Naive thymus-derived CD4-positive, alpha-beta T cell (primary cell): Measurements from ENCODE around the gene PARD3B. TPM values are rescaled to one million over a fixed set of nuclear protein-coding genes. Genes with fewer than 3 reads are reported as not detected.

Experiments
- ATAC-seq: fragments of 150-1000 bp; cut with Tn5 transposase; 2 replicates; pipeline ENCODE4 v1.10.0; 2021; ENCODE audit warnings: mild to moderate bottlenecking, moderate library complexity
- CTCF ChIA-PET: fragments of 350-600 bp; sonication (Branson Sonifier 250); formaldehyde crosslinking; loops from one replicate; lab custom pipeline; 2021; ENCODE audit warnings: antibody characterized with exemption; lab: Charles Lee
- POLR2A ChIA-PET: fragments of 350-600 bp; sonication (Branson Sonifier 250); formaldehyde crosslinking; loops from one replicate; lab custom pipeline; 2021; ENCODE audit warnings: antibody characterized with exemption, inconsistent platforms; lab: Charles Lee
- DNase-seq, 9 donors: peaks; one replicate each; pipeline versions ENCODE4 v3.0.0 to v3.0.0-alpha.2; 2020 to 2022; ENCODE audit warnings: mixed read lengths in 1 of 9
- H3K27ac ChIP-seq: one replicate; pipeline ENCODE4 v1.7.0; 2013; ENCODE audit warnings: mild to moderate bottlenecking, low read depth, low read length, moderate library complexity
- H3K27me3 ChIP-seq, 2 donors: one replicate each; pipeline ENCODE4 v1.7.0; 2013; ENCODE audit warnings: low read length in 2 of 2, mild to moderate bottlenecking in 2 of 2, moderate library complexity in 2 of 2; ENCODE audit not compliant: control insufficient read depth in 2 of 2, insufficient read depth in 2 of 2
- H3K36me3 ChIP-seq, 3 experiments: 1 replicate in 2 of 3; 2 replicates in 1 of 3; pipeline ENCODE4 v1.7.0; 2013; ENCODE audit warnings: low read length in 3 of 3, mild to moderate bottlenecking in 3 of 3, moderate library complexity in 1 of 3; ENCODE audit not compliant: insufficient read depth in 3 of 3, control insufficient read depth in 2 of 3
- H3K4me1 ChIP-seq, 2 donors: one replicate each; pipeline ENCODE4 v1.7.0; 2013; ENCODE audit warnings: low read length in 2 of 2, mild to moderate bottlenecking in 2 of 2, moderate library complexity in 1 of 2; ENCODE audit not compliant: control insufficient read depth in 2 of 2, insufficient read depth in 2 of 2
- H3K4me3 ChIP-seq: 2 replicates; pipeline ENCODE4 v1.7.0; 2013; ENCODE audit warnings: mild to moderate bottlenecking, low read length
- H3K9me3 ChIP-seq, 3 experiments: 1 replicate in 2 of 3; 2 replicates in 1 of 3; pipeline ENCODE4 v1.7.0; 2013; ENCODE audit warnings: low read length in 3 of 3; ENCODE audit not compliant: control insufficient read depth in 2 of 3
- H3K27ac Mint-ChIP-seq, 9 donors: one replicate each; pipeline ENCODE4 v1.8.0; 2020 to 2022; ENCODE audit warnings: mixed read lengths in 9 of 9, mild to moderate bottlenecking in 8 of 9, moderate library complexity in 5 of 9, inconsistent platforms in 2 of 9
- H3K27me3 Mint-ChIP-seq, 5 donors: one replicate each; pipeline ENCODE4 v1.8.0; 2021 to 2022; ENCODE audit warnings: mixed read lengths in 5 of 5, mild to moderate bottlenecking in 1 of 5
- H3K36me3 Mint-ChIP-seq, 5 donors: one replicate each; pipeline ENCODE4 v1.8.0; 2020 to 2022; ENCODE audit warnings: mixed read lengths in 5 of 5, mild to moderate bottlenecking in 3 of 5, inconsistent platforms in 1 of 5
- H3K4me1 Mint-ChIP-seq, 7 donors: one replicate each; pipeline ENCODE4 v1.8.0; 2020 to 2022; ENCODE audit warnings: mixed read lengths in 7 of 7, mild to moderate bottlenecking in 3 of 7, inconsistent platforms in 1 of 7
- H3K4me3 Mint-ChIP-seq, 10 donors: one replicate each; pipeline ENCODE4 v1.8.0; 2020 to 2022; ENCODE audit warnings: mild to moderate bottlenecking in 10 of 10, mixed read lengths in 10 of 10, moderate library complexity in 6 of 10, inconsistent platforms in 2 of 10
- H3K9me3 Mint-ChIP-seq, 11 donors: one replicate each; pipeline ENCODE4 v1.8.0; 2020 to 2022; ENCODE audit warnings: mixed read lengths in 11 of 11, mild to moderate bottlenecking in 4 of 11, inconsistent platforms in 1 of 11, moderate library complexity in 1 of 11
- intact Hi-C, 2 donors: fragments of 100-400 bp; cut with micrococcal nuclease; formaldehyde crosslinking; loops; one replicate each; pipeline ENCODE4 v1.15.1; 2023
- polyA plus RNA-seq, 2 donors: library from polyadenylated mRNA; unstranded; fragments of 300-500 nt; fragmentation: Illumina TruSeq; gene quantifications; one replicate each; pipeline ENCODE4 v1.2.3, GENCODE V29; 2021
- total RNA-seq, 6 experiments: library from RNA in 5 of 6; stranded (reverse) in 5 of 6; gene quantifications; 1 replicate in 5 of 6; 2 replicates in 1 of 6; pipeline ENCODE4 v1.2.3 and lab custom pipeline; 2021 to 2026

Gene PARD3B
- total and polyA plus RNA-seq, 7 experiments from 2014 or later: 0.22 to 4.0 (median 0.87) TPM

DNA sequence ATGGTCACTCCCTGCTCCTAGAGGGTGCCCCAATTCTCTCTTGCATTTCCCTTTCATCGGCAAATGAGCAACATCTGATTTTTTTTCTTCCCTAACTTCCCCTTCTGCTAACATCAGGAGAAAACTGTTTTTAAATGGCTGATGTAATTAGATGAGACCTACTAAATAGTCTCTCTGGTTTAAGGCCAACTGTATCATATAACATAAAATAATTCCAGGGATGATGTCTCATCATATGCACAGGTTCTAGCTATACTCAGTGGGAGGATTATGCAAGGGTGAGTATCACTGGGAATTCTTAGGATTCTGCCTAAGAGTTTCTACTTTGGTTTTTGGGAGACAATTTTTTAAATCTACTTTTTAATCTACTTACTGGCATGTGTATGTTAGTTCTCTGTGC is 193.4 kb downstream of the PARD3B start:
- ATAC-seq (no peak), DNase-seq (no peak)
- Histone ChIP-seq H3K9me3 (no peaks in the 10 kb centered on the region), H3K27ac (no peak overlapping the region), H3K4me1 (no peaks in the 10 kb centered on the region), H3K36me3 (no peaks in the 10 kb centered on the region), H3K27me3 (no peaks in the 10 kb centered on the region), H3K4me3 (no peak overlapping the region)
- no peak overlapping the region for H3K4me3 Mint-ChIP-seq
- intact Hi-C loops: no loop called here
- ChIA-PET CTCF (no interaction called here), POLR2A (no interaction called here)
- H3K9me3 Mint-ChIP-seq: peaks cover 0 to 27% (median 9%) of the 10 kb centered on the region in 11 donors
- H3K27ac Mint-ChIP-seq: no peak overlapping the region
- peaks cover 0 to 5% (median 0%) of the 10 kb centered on the region in 7 donors for H3K4me1 Mint-ChIP-seq
- peaks cover 0 to 11% (median 0%) of the 10 kb centered on the region in 5 donors for H3K27me3 Mint-ChIP-seq
- peaks cover 0 to 9% (median 0%) of the 10 kb centered on the region in 5 donors for H3K36me3 Mint-ChIP-seq

DNA sequence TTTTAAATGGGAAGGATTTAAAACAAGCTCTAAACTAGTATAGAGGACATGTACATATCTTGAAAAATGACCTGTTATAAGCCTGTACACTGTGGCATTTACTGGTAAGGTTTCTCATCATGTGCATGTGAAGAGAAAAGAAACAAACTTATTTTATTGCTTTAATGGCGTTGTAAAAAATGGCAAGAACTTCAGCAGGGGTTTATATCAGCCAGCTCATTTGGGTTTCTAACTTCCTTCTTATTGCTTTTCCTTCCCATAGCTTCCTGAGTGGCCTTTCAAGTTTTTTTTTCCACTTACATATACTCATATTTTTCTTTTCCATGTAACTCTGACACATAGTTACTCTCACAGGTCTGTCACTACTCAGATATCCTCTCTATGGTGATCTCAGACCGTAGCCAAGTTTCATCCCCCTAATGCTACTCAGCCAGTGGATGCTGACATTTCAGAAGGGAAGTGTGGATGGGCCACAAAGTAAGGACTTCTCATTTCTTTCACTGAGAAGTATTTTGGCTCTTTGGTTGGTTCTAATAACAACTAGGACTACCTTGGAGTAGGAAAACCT is 198.2 kb downstream of the PARD3B start:
- POLR2A ChIA-PET: no interaction called here
- Histone ChIP-seq H3K27me3 (no peaks in the 10 kb centered on the region), H3K4me1 (no peaks in the 10 kb centered on the region), H3K9me3 (no peaks in the 10 kb centered on the region), H3K4me3 (no peak overlapping the region), H3K27ac (no peak overlapping the region), H3K36me3 (no peaks in the 10 kb centered on the region)
- intact Hi-C loops: no loop called here
- H3K4me1 Mint-ChIP-seq: no peaks in the 10 kb centered on the region
- H3K27ac Mint-ChIP-seq: no peak overlapping the region
- CTCF ChIA-PET: no interaction called here
- H3K27me3 Mint-ChIP-seq: no peaks in the 10 kb centered on the region
- DNase-seq (no peak), ATAC-seq (no peak)
- H3K9me3 Mint-ChIP-seq: peaks cover 0 to 18% (median 9%) of the 10 kb centered on the region in 11 donors
- peaks cover 0 to 9% (median 0%) of the 10 kb centered on the region in 5 donors for H3K36me3 Mint-ChIP-seq
- no peak overlapping the region for H3K4me3 Mint-ChIP-seq

- H3K27ac ChIP-seq: no peak overlapping the region
- DNase-seq: no peak
- peaks cover 0 to 9% (median 0%) of the 10 kb centered on the region in 5 donors for H3K36me3 Mint-ChIP-seq
- ChIA-PET POLR2A (no interaction called here), CTCF (no interaction called here)
- H3K9me3 ChIP-seq: no peaks in the 10 kb centered on the region
- no peak overlapping the region for H3K4me3 Mint-ChIP-seq
- no peaks in the 10 kb centered on the region for H3K27me3 Mint-ChIP-seq
- H3K9me3 Mint-ChIP-seq: peaks cover 0 to 12% (median 6%) of the 10 kb centered on the region in 11 donors
- H3K27ac Mint-ChIP-seq: no peak overlapping the region
- intact Hi-C loops: no loop called here
- H3K27me3 ChIP-seq: no peaks in the 10 kb centered on the region
- no peak overlapping the region for H3K4me3 ChIP-seq
- H3K4me1 ChIP-seq: no peaks in the 10 kb centered on the region
- H3K4me1 Mint-ChIP-seq: no peaks in the 10 kb centered on the region
- no peak for ATAC-seq
- H3K36me3 ChIP-seq: no peaks in the 10 kb centered on the region
Measured at GRCh38 chr2:204744506-204744905, 199.2 kb downstream of the PARD3B start.

GRCh38 chr2:204748286-204748685 is 203.0 kb downstream of the PARD3B start:
- Mint-ChIP-seq H3K4me1 (no peaks in the 10 kb centered on the region), H3K36me3 (no peaks in the 10 kb centered on the region), H3K27me3 (no peaks in the 10 kb centered on the region), H3K9me3 (peaks cover 0 to 4% (median 0%) of the 10 kb centered on the region in 11 donors), H3K4me3 (no peak overlapping the region), H3K27ac (no peak overlapping the region)
- intact Hi-C loops: no loop called here
- Histone ChIP-seq H3K4me1 (no peaks in the 10 kb centered on the region), H3K4me3 (no peak overlapping the region), H3K27me3 (no peaks in the 10 kb centered on the region), H3K9me3 (no peaks in the 10 kb centered on the region), H3K27ac (no peak overlapping the region), H3K36me3 (no peaks in the 10 kb centered on the region)
- ATAC-seq (no peak), DNase-seq (no peak)
- ChIA-PET CTCF (no interaction called here), POLR2A (no interaction called here)

DNA sequence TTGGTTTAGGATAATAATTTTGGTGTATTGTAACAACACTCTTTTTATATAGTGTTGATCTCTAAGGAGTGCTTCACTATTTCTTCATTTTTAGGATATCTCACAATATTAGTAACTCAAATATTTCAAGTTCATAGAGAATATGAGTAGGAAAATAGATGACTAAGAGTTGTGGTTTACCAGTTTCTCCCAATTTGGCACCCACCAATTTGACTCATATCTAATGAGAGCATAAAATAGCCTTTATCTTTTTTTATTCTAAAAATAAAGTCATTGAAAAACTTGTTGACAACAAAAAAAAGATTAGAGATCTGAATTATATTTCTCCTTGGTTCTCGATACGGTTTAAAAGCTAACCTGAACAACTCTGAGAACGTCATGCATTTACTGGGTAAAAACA is 204.0 kb downstream of the PARD3B start:
- CTCF ChIA-PET: no interaction called here
- no peaks in the 10 kb centered on the region for H3K27me3 Mint-ChIP-seq
- Histone ChIP-seq H3K36me3 (no peaks in the 10 kb centered on the region), H3K9me3 (no peaks in the 10 kb centered on the region), H3K4me3 (no peak overlapping the region), H3K27ac (no peak overlapping the region), H3K4me1 (no peaks in the 10 kb centered on the region), H3K27me3 (no peaks in the 10 kb centered on the region)
- intact Hi-C loops: no loop called here
- no peaks in the 10 kb centered on the region for H3K4me1 Mint-ChIP-seq
- no peak for ATAC-seq
- H3K36me3 Mint-ChIP-seq: no peaks in the 10 kb centered on the region
- H3K9me3 Mint-ChIP-seq: peaks cover 0 to 4% (median 0%) of the 10 kb centered on the region in 11 donors
- POLR2A ChIA-PET: no interaction called here
- H3K27ac Mint-ChIP-seq: no peak overlapping the region
- H3K4me3 Mint-ChIP-seq: no peak overlapping the region
- DNase-seq: no peak

DNA sequence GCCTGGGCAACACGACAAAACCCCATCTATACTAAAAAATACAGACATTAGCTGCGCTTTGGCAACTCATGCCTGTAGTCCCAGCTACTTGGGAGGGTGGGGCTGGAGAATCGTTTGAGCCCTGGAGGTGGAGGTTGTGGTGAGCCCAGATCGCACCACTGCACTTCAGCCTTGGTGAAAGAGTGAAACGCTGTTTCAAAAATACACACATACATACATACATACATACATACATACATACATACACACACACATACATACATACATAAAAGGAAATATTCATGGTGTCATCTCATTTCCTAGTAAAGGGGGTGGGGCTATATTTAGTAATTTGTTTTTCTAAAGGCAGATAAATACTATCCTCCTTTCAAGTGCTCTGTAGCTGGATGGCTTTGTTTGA is 205.1 kb downstream of the PARD3B start:
- H3K4me1 ChIP-seq: no peaks in the 10 kb centered on the region
- no peak overlapping the region for H3K27ac Mint-ChIP-seq
- H3K4me1 Mint-ChIP-seq: no peaks in the 10 kb centered on the region
- H3K9me3 ChIP-seq: no peaks in the 10 kb centered on the region
- H3K36me3 Mint-ChIP-seq: no peaks in the 10 kb centered on the region
- H3K9me3 Mint-ChIP-seq: peaks cover 0 to 4% (median 0%) of the 10 kb centered on the region in 11 donors
- H3K36me3 ChIP-seq: no peaks in the 10 kb centered on the region
- H3K27me3 ChIP-seq: no peaks in the 10 kb centered on the region
- H3K27ac ChIP-seq: no peak overlapping the region
- no peak for ATAC-seq
- H3K4me3 ChIP-seq: no peak overlapping the region
- ChIA-PET CTCF (no interaction called here), POLR2A (no interaction called here)
- intact Hi-C loops: no loop called here
- H3K4me3 Mint-ChIP-seq: no peak overlapping the region
- no peaks in the 10 kb centered on the region for H3K27me3 Mint-ChIP-seq
- DNase-seq: no peak

- Histone ChIP-seq H3K4me1 (no peaks in the 10 kb centered on the region), H3K36me3 (no peaks in the 10 kb centered on the region), H3K9me3 (no peaks in the 10 kb centered on the region), H3K27me3 (no peaks in the 10 kb centered on the region), H3K27ac (no peak overlapping the region), H3K4me3 (no peak overlapping the region)
- ChIA-PET POLR2A (no interaction called here), CTCF (no interaction called here)
- DNase-seq: no peak
- Mint-ChIP-seq H3K9me3 (peaks cover 0 to 4% (median 0%) of the 10 kb centered on the region in 11 donors), H3K4me1 (peaks cover 0 to 2% (median 0%) of the 10 kb centered on the region in 7 donors), H3K36me3 (no peaks in the 10 kb centered on the region), H3K4me3 (no peak overlapping the region), H3K27ac (no peak overlapping the region), H3K27me3 (no peaks in the 10 kb centered on the region)
- ATAC-seq: no peak
- intact Hi-C loops: no loop called here
Measured at GRCh38 chr2:204751472-204751871, 206.2 kb downstream of the PARD3B start.
